Fibroblast of peridontal ligament (primary cell): Measurements from ENCODE around the gene SIRPA.

ENCODE experiments used
- DNase-seq: peaks from one replicate; pipeline ENCODE4 v3.0.0-alpha.2; 2010; ENCODE audit errors: extremely low read depth

SIRPA gene

DNA sequence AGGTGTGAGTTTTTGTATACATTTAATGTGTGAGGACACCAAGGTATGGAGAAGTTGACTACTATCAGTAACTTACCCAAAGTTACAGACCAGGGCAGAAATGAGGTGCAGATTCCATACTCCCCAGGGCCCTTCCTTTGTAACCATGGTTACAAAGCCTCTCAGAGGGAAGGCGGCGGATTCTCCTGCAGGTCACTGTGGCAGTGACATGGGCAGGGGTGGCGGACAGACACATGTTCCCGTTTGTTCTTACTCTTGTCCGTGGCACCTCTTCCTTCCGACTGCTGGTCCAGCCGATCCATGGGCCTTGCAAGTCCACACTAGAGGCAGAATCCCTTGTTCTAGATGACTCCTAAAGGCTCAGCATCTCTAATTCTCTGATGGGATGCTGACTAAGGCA, 55.6 kb downstream of the SIRPA start:
- no peak for DNase-seq

DNA sequence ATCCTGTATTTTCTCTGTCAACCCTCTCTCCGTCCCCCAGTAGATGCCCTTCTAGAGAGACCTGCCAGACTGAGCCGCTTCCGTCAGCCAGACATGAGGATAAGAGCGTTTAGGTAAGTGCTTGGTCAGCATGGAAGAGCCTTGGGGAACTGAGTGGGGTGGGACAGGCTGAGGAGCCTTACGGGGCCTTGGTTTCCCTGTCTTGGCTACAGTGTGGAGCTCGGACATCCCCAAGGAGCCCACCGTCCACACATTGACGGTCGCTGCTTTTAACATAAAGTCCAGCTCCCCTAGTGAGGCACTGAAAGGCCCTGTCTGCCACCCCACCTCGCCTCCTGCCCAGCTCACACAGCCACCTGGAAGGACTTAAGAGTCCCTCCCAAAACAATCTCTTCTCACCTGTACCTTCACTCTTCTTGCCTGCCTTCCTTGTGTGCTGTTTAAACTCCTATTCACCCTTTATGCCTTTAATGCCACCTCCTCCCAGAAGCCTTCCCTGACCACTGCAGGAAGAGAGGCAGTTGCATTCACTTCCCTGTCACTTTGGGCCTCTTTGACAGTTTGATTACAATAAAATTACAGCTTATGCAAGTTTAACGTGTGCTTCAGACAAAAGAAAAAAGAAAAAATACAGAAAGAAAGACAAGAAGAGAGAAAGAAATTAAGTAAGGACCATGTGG, 56.4 kb downstream of the SIRPA start:
- DNase-seq: no peak

GRCh38 chr20:1952737-1953530, 57.7 kb downstream of the SIRPA start:
- DNase-seq: no peak

DNA sequence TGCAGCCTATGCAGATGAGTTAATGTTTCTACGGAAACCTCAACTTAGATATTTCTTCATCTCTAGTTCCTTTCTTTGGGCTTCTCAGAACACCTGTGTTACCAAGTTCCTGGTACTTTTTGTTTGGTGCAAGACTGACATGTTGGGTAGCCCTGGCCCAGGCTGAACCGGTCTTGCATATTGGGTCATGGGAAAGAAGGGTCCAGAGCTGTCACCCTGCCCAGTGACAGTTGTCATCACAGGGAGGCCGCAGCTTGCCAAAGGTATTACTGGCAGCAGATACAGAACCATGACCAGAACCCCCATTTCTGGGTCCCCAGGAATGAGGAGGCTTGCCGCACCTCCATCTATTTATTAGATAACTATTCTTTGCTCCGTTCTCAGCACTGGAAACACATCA, 58.4 kb downstream of the SIRPA start:
- DNase-seq: no peak

- DNase-seq: no peak
These were observed 60.0 kb downstream of the SIRPA start for GRCh38 chr20:1955217-1955616.

- DNase-seq: no peak
These were observed 63.2 kb downstream of the SIRPA start for GRCh38 chr20:1958426-1958825.

DNA sequence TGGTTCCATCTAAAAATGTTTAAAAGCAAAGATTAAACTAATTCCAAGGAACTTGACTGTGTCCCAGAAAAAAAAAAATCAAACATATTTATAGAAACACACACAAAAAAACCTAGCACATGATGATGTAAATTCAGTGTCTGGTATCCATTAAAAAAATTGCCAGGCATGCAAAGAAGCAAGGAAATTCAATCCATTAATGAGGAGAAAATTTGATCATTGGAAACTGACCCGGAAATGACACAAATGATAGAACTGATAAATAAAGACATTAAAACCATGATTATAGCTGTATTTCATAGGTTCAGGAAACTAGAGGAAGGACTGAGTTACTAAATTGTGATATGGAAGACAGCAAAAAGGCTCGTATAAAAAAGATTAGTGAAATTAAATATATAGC, 63.9 kb downstream of the SIRPA start:
- no peak for DNase-seq

- no peak for DNase-seq
These were observed 66.2 kb downstream of the SIRPA start for GRCh38 chr20:1961374-1961773.

GRCh38 chr20:1964061-1964460, 68.9 kb downstream of the SIRPA start:
- no peak for DNase-seq

DNA sequence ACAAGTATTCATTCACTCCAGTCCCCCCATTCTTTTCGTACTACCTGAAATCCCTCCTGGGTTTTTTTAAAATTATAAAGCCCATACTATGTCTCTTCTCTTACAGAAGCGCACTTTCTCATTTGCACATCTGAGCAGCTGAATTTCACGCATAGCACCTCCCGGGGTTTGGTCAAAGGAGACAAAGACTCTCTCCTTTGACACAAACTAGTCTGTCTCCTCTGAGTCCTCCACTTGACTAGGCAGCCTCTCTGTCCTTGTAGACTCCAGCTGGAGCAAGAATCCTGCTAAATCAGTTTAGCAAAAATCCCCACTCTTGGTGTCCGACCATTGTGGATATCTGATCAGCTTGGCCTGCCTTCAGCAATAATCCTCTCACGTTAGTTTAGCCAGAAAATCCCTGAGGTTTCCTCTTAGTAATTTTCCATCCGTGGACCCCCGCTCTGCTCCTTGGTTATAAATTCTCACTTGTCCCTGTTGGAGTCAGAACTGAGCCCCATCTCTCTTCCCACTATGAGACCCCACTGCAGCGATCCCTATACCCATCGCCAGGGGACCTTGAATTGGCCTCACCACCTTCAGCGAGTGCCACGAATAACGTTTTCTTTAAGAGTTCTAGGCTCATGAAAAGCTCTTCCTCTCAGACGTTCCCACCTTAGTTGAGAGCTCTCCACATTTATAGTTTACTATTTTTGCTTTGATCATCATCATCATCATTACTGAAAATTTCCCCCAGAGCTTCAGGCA, 69.6 kb downstream of the SIRPA start:
- DNase-seq: no peak

GRCh38 chr20:1965520-1966351, 70.5 kb downstream of the SIRPA start:
- DNase-seq: peak; percentile 56

DNA sequence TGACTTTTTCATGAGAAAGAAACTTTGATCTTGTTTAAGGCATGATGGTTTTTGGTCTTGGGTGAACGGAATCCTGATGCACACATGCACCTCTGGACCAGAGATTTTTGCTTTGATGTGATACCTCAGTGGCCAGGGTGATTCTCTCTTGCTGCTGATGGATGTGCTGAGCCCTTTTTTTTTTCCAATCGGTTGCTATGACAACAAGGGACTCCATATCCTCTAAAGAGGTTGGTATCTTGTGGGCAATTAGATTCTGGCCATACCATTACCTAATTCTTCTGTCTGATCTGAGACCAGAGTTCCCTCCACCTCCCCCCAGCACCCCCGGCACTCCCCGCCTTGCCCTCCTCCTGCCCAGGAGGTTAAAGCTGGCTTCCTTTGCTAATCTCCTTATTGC, 73.8 kb downstream of the SIRPA start:
- no peak for DNase-seq

DNA sequence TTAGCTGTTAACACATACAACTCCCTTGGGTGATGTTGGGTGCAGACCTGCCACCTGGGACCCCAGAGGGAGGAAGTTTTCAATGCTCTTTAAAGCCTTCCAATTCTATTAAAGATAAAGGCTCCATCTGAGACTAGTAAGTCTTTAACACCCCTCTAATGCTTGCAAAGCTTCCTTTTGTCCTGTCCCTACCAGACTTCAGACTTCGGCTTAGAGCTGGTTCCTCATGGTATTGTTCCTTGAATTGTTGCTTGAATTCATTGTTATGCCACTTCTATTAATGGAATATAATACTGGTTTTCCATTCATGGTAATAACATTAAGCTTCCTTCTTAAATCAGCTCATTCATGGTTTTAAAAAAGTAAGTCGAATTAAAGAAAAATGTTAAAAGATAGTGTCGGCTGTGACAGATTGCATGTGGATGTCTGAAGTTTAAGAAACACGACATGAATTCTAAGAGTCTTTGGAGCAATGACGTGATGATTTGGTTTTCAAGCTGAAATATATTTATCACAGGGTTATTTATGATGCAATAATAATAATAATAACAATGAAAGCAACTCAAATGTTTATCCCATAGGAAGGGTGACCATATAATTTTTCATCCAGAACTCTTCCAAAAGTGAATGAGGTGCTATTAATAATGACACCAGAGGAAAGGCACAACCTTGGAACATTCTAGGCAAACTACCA, 76.8 kb downstream of the SIRPA start:
- DNase-seq: no peak

- DNase-seq: no peak
These were observed 78.6 kb downstream of the SIRPA start for GRCh38 chr20:1973601-1974440.

GRCh38 chr20:1975291-1975690, 80.1 kb downstream of the SIRPA start:
- DNase-seq: no peak

- DNase-seq: no peak
These were observed 84.0 kb downstream of the SIRPA start for GRCh38 chr20:1979106-1979778.

DNA sequence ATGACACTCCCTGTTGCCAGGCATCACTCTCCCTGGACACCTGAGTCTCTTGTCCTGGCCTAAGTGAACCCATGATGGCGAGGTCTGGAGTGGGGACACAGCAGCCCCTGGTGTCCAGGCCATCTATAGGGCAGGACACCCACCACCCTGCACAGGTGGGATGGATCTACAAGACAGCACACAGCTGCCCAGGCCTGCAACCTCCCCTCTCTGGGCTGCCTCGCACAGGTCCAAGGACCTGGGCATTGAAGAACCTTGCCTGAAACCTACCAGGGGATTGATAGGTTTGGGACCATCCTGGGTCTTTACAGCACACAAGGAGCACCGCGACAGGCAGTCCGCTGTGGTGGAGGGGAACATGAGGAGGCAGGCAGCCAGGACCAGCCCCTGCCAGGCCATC, 87.5 kb downstream of the SIRPA start:
- no peak for DNase-seq

GRCh38 chr20:1983301-1983700, 88.1 kb downstream of the SIRPA start:
- no peak for DNase-seq

DNA sequence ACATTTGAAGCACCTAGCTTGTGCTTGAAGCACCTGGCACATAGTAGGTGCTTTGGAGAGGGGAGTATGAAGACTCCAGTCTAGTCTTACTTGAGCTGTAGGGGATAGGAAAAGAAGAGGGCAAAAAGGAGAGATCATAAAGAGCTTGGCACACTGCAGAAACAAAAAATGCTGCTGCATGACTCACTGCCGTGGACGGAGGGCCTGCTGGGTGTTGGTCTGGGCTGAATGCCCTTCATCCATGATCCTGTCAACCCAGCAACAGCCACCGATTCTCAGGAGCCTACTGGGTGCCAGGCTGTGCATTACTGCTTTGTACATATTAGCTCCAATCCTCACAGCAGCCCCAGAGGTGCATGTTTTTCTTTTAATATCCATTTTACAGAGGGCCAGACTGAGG, 92.6 kb downstream of the SIRPA start:
- peak; percentile 10 for DNase-seq
